Vagina (tissue), 2 donors: Measurements from ENCODE around the gene HSBP1L1. TPM values are rescaled to one million over a fixed set of nuclear protein-coding genes. Genes with fewer than 3 reads are reported as not detected.
A peak's percentile ranks its signal among the peaks of the same experiment; 100 is the strongest.

Source experiments
- DNase-seq, 2 donors: peaks; one replicate each; pipeline ENCODE4 v3.0.0-alpha.2; 2017; ENCODE audit errors: extremely low spot score in 2 of 2
- H3K27ac ChIP-seq: fragments of 200-600 bp; sonication (generic); one replicate; pipeline ENCODE4 v1.5.1; 2019
- H3K27me3 ChIP-seq: fragments of 200-600 bp; sonication (generic); one replicate; pipeline ENCODE4 v1.5.1; 2019
- H3K36me3 ChIP-seq, 2 donors: fragments of 200-600 bp; sonication (generic); one replicate each; pipeline ENCODE4 v1.5.1; 2017 to 2019
- H3K4me1 ChIP-seq: fragments of 200-600 bp; sonication (generic); one replicate; pipeline ENCODE4 v1.5.1; 2019
- H3K4me3 ChIP-seq, 2 donors: fragments of 200-600 bp; sonication (generic); 1 replicate in 1 of 2; 2 replicates in 1 of 2; pipeline ENCODE4 v1.5.1; 2016 to 2019
- H3K9me3 ChIP-seq: fragments of 200-600 bp; sonication (generic); one replicate; pipeline ENCODE4 v1.5.1; 2019
- POLR2A ChIP-seq, 2 donors: fragments of 450-650 bp; IDR thresholded peaks; one replicate each; pipeline ENCODE4 v1.6.1; 2017; ENCODE audit warnings: antibody characterized with exemption in 2 of 2, mild to moderate bottlenecking in 2 of 2, moderate library complexity in 2 of 2
- POLR2AphosphoS5 ChIP-seq, 2 donors: sonication (generic); formaldehyde crosslinking; IDR thresholded peaks; one replicate each; pipeline ENCODE4 v1.9.0; 2017; ENCODE audit warnings: antibody characterized with exemption in 2 of 2, mild to moderate bottlenecking in 2 of 2, low read depth in 1 of 2; ENCODE audit not compliant: insufficient read depth in 1 of 2
- intact Hi-C: fragments of 100-400 bp; cut with DNase I; formaldehyde crosslinking; loops from one replicate; pipeline ENCODE4 v1.15.1; 2023
- total RNA-seq: library from RNA; depleted of rRNA; stranded (reverse); fragments of >200 nt; gene quantifications from one replicate; pipeline ENCODE4 v1.2.3, GENCODE V29; 2016
- TF ChIP-seq, protein P1 (sequence below), 3 experiments: fragments of 450-650 bp in 2 of 3; fragments of 200-600 bp in 1 of 3; sonication (generic) in 1 of 3; IDR thresholded peaks; one replicate each; pipeline ENCODE4 v1.5.1; 2017 to 2019; ENCODE audit warnings: antibody characterized with exemption in 3 of 3, mild to moderate bottlenecking in 2 of 3, moderate library complexity in 2 of 3

The HSBP1L1 gene
- total RNA-seq, 1 donor from 2014 or later = 32.2 TPM

- no peaks in the 10 kb centered on the region for H3K27me3 ChIP-seq
- H3K36me3 ChIP-seq = no peaks in the 10 kb centered on the region
- H3K4me3 ChIP-seq = no peak overlapping the region
- H3K4me1 ChIP-seq = no peaks in the 10 kb centered on the region
- H3K9me3 ChIP-seq = peaks cover 10% of the 10 kb centered on the region
- no peak for DNase-seq
- no peak for TF ChIP-seq POLR2AphosphoS5 (IDR thresholded peaks at IDR 0.05; ENCODE audit: insufficient read depth in 1 of 2, low read depth in 1 of 2)
- TF ChIP-seq, protein P1, sequence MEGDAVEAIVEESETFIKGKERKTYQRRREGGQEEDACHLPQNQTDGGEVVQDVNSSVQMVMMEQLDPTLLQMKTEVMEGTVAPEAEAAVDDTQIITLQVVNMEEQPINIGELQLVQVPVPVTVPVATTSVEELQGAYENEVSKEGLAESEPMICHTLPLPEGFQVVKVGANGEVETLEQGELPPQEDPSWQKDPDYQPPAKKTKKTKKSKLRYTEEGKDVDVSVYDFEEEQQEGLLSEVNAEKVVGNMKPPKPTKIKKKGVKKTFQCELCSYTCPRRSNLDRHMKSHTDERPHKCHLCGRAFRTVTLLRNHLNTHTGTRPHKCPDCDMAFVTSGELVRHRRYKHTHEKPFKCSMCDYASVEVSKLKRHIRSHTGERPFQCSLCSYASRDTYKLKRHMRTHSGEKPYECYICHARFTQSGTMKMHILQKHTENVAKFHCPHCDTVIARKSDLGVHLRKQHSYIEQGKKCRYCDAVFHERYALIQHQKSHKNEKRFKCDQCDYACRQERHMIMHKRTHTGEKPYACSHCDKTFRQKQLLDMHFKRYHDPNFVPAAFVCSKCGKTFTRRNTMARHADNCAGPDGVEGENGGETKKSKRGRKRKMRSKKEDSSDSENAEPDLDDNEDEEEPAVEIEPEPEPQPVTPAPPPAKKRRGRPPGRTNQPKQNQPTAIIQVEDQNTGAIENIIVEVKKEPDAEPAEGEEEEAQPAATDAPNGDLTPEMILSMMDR (IDR thresholded peaks at IDR 0.05) = no peak
- no peak for TF ChIP-seq POLR2A (IDR thresholded peaks at IDR 0.05)
- intact Hi-C loops = no loop called here
- H3K27ac ChIP-seq = no peak overlapping the region
Measured at GRCh38 chr18:80000877-80001276, 36.4 kb downstream of the HSBP1L1 start.

GRCh38 chr18:80002468-80002867, 38.0 kb downstream of the HSBP1L1 start:
- intact Hi-C loops = no loop called here
- DNase-seq = no peak
- Histone ChIP-seq H3K36me3 (no peaks in the 10 kb centered on the region), H3K27me3 (no peaks in the 10 kb centered on the region), H3K27ac (no peak overlapping the region), H3K9me3 (peaks cover 10% of the 10 kb centered on the region), H3K4me1 (no peaks in the 10 kb centered on the region), H3K4me3 (no peak overlapping the region)
- TF ChIP-seq, protein P1 (IDR thresholded peaks at IDR 0.05) = no peak

DNA sequence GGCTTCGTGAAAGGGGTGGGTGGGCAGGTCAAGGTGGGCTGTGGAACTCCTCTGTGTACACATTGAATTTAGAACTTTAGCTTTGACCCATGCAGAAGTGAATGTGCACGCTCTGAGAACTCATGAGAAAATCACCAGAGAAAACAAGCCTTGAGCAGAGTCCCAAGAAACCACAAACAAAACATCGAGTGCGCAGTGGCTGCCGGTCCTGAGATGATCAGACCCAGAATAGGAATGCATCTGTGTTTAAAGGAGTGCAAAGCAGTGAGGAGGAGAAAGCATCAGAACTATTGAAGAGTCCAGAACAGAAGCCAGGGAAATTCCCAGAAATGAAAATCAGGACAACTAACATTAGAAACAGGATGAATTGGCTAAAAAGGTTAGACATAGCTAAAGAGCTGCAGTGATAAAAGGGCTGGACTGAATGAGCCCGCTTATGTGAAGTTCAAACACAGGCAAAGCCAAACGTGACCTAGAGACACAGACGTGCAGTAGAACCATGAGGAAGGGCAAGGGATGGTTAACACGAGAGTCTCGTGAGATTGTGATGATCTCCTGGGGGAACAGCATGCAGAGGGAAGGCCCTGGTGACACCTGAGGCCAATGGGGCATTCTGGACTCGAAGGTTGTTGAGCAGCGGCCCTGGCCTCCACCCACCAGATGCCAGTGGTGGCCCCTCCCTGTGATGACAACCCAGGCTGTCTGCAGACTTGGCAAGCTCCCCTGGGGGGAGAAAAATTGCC, 40.3 kb downstream of the HSBP1L1 start:
- DNase-seq = no peak
- Histone ChIP-seq H3K27me3 (no peaks in the 10 kb centered on the region), H3K4me3 (no peak overlapping the region), H3K4me1 (no peaks in the 10 kb centered on the region), H3K9me3 (peaks cover 10% of the 10 kb centered on the region), H3K27ac (no peak overlapping the region), H3K36me3 (no peaks in the 10 kb centered on the region)
- intact Hi-C loops = no loop called here
- TF ChIP-seq, protein P1 (IDR thresholded peaks at IDR 0.05) = no peak
- TF ChIP-seq POLR2AphosphoS5 (IDR thresholded peaks at IDR 0.05; ENCODE audit: insufficient read depth in 1 of 2, low read depth in 1 of 2) (no peak), POLR2A (IDR thresholded peaks at IDR 0.05) (no peak)

DNA sequence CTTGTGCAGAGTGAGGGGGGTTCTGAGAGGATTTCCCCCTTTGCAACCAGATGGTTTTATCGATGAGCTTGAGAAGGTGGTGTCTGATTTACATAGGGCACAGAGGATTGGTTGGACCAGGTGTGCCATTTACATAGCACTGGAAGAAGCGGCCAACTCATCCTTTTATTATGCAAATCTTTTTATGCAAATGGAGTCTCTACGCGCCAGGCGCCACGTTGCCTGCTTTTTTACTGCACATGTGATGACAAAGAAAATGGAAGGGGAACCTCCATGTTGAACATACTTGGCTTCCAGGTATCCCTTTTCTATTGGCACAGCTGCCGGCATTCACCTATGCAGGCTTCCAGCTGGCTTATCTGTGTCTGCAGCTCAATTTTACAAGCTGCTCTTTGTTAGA, 42.3 kb downstream of the HSBP1L1 start:
- Histone ChIP-seq H3K4me1 (no peaks in the 10 kb centered on the region), H3K4me3 (no peak overlapping the region), H3K36me3 (no peaks in the 10 kb centered on the region), H3K9me3 (no peaks in the 10 kb centered on the region), H3K27ac (no peak overlapping the region), H3K27me3 (no peaks in the 10 kb centered on the region)
- no peak for DNase-seq
- intact Hi-C loops = no loop called here
- no peak for TF ChIP-seq POLR2A (IDR thresholded peaks at IDR 0.05)
- TF ChIP-seq POLR2AphosphoS5 (IDR thresholded peaks at IDR 0.05; ENCODE audit: insufficient read depth in 1 of 2, low read depth in 1 of 2) = no peak
- TF ChIP-seq, protein P1 (IDR thresholded peaks at IDR 0.05) = no peak

DNA sequence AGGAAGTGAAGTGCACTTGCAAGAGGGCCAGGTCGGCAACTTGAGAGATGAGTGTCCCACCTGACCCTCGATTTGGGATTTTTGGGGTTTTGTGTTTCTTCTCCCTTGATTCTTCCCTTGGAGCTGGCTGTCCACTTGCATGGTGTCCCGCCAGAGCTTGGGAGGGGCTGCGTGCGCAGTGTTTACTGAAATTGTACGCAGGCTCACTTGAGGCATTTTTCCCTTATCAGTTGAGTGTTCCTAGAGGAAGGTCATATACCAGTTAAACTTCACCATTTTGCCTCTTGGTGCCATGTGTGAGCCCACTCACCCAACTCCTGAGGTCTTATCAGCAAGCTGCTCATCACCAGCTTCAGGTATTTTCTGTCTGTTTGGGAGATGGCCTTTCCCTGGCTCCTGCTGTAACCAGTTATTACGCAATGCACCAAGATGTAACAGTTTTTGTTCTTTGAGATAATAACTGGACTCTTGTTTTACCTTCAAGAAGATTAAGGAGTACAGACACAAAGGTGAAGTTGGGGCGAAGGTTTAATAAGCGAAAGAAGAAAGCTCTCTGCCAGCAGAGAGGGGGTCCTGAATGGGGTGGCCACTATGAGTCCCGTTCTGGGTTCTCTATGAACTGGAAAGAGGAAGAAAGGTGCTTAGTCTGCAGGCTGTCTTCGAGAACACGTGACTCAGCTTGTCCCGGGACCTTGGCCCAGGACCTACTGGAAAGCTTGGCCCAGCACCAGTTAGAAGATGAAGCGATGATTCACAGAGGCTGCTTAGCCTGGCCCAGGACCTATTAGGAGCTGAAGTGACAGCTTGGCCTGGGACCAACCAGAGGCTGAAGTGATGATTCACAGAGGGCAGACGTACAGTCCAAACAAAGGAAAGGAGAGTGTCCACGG, 45.5 kb downstream of the HSBP1L1 start:
- intact Hi-C loops = no loop called here
- Histone ChIP-seq H3K36me3 (no peaks in the 10 kb centered on the region), H3K4me1 (no peaks in the 10 kb centered on the region), H3K27ac (peak overlapping the region; percentile 50), H3K27me3 (no peaks in the 10 kb centered on the region), H3K9me3 (peaks cover 6% of the 10 kb centered on the region), H3K4me3 (no peak overlapping the region)
- DNase-seq = no peak
- TF ChIP-seq POLR2A (IDR thresholded peaks at IDR 0.05) = no peak
- TF ChIP-seq, protein P1 (IDR thresholded peaks at IDR 0.05) = no peak
- TF ChIP-seq POLR2AphosphoS5 (IDR thresholded peaks at IDR 0.05; ENCODE audit: insufficient read depth in 1 of 2, low read depth in 1 of 2) = peak; percentile 31 to 70
